Cardiac fibroblast (primary cell): ENCODE results near the gene LRRC18.
A peak's percentile ranks its signal among the peaks of the same experiment; 100 is the strongest.

Experiments
- DNase-seq, 2 donors: peaks; one replicate each; pipeline versions ENCODE4 v3.0.0 to v3.0.0-alpha.2; 2010; ENCODE audit warnings: low read depth in 2 of 2
- H3K4me3 ChIP-seq, 2 donors: replicated peaks in 1 of 2; 1 replicate in 1 of 2; 2 replicates in 1 of 2; pipeline ENCODE4 v1.5.1; 2011; ENCODE audit warnings: low read depth in 2 of 2, low read length in 2 of 2, mild to moderate bottlenecking in 2 of 2, moderate library complexity in 1 of 2
- CTCF ChIP-seq: IDR thresholded peaks from one replicate; pipeline ENCODE4 v1.5.1; 2011; ENCODE audit warnings: low read depth, mild to moderate bottlenecking, low read length, inconsistent platforms

LRRC18 gene

GRCh38 chr10:48976196-48976595, 36.6 kb upstream of the LRRC18 start:
- no peak for TF ChIP-seq CTCF
- peak; percentile 6 to 17 for DNase-seq

GRCh38 chr10:48974510-48975156, 35.0 kb upstream of the LRRC18 start:
- DNase-seq, result no peak
- no peak overlapping the region for H3K4me3 ChIP-seq
- no peak for TF ChIP-seq CTCF

More at GRCh38 chr10:48976196-48976595, 36.6 kb upstream of the LRRC18 start:
- H3K4me3 ChIP-seq, result no peak overlapping the region

DNA sequence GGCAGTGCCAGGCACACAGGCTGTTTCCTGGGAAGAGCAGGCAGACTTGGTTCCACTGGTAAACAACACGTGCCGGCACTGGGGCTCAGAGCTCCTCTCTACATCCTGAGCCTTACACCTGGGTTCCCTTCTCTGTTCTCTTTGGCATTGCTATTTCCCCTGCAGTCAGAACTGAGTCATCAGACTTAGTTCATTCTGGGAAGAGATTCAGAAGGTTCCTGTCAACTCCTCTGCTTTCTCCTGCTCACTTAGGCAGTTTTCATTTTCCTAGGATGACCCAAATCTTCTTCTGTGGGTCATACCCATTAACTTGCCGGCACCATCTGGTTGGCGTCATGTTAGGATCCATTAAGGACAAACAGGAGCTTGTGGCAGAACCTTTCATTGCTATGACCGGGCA, 33.4 kb upstream of the LRRC18 start:
- H3K4me3 ChIP-seq, result no peak overlapping the region
- TF ChIP-seq CTCF, result no peak
- DNase-seq, result no peak

- no peak for DNase-seq
- no peak overlapping the region for H3K4me3 ChIP-seq
- TF ChIP-seq CTCF, result no peak
These were observed 31.0 kb upstream of the LRRC18 start for GRCh38 chr10:48970654-48971053.

DNA sequence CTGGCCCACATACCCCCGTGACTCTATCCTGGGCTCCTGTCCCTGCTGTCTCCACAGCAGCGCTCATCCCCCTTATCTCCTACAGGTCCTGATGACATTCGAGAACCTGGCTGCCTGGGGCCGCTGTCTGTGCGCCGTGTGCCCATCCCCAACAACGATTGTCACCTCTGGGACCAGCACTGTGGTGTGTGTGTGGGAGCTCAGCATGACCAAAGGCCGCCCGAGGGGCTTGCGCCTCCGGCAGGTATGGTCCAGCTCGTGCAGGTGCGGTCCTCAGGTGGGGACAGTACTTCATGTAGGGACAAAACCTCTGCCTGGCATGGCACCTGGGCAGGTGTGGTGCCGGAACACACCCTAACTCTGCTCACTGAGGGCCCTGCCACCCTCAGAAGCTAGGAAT, 30.4 kb upstream of the LRRC18 start:
- DNase-seq, result no peak
- no peak for TF ChIP-seq CTCF
- no peak overlapping the region for H3K4me3 ChIP-seq

DNA sequence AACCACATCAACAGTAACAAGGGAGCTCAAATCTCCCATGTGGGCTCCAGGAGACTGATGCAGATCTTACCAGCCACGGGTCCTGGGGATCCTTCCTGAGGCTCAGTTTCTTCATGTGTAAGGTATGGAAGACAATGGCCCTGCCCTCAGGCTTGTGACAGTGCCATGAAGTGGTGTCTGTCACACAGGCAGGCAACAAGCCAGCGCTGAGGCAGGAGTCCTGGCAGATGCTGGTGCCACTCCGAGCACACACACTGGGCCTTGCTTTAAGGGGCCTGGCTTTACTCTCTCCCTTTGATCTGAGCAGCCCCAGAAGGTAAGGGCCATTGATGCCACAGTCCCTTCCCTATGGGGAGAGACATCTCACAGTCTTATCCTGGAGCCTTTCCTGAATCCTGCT, 28.4 kb upstream of the LRRC18 start:
- H3K4me3 ChIP-seq, result no peak overlapping the region
- DNase-seq, result no peak
- no peak for TF ChIP-seq CTCF

- no peak overlapping the region for H3K4me3 ChIP-seq
These were observed 25.8 kb upstream of the LRRC18 start for GRCh38 chr10:48965460-48965859.

More at GRCh38 chr10:48965460-48965859, 25.8 kb upstream of the LRRC18 start:
- no peak for DNase-seq
- TF ChIP-seq CTCF, result no peak
